NCI-H2081 (cell line): ENCODE measurements around the gene CPTP.
A peak's percentile ranks its signal among the peaks of the same experiment; 100 is the strongest.

Experiments
- DNase-seq, 2 experiments: peaks; one replicate each; lab custom pipeline; 2025; lab: John Stamatoyannopoulos, UW

The CPTP gene

GRCh38 chr1:1292442-1292779, 32.2 kb upstream of the CPTP start:
- no peak for DNase-seq

- DNase-seq = no peak
Observed at GRCh38 chr1:1292851-1293250, 31.8 kb upstream of the CPTP start.

- DNase-seq = no peak
Observed at GRCh38 chr1:1293263-1294249, 31.0 kb upstream of the CPTP start.

GRCh38 chr1:1294250-1294890, 30.2 kb upstream of the CPTP start:
- DNase-seq = no peak

GRCh38 chr1:1295154-1295923, 29.3 kb upstream of the CPTP start:
- no peak for DNase-seq

DNA sequence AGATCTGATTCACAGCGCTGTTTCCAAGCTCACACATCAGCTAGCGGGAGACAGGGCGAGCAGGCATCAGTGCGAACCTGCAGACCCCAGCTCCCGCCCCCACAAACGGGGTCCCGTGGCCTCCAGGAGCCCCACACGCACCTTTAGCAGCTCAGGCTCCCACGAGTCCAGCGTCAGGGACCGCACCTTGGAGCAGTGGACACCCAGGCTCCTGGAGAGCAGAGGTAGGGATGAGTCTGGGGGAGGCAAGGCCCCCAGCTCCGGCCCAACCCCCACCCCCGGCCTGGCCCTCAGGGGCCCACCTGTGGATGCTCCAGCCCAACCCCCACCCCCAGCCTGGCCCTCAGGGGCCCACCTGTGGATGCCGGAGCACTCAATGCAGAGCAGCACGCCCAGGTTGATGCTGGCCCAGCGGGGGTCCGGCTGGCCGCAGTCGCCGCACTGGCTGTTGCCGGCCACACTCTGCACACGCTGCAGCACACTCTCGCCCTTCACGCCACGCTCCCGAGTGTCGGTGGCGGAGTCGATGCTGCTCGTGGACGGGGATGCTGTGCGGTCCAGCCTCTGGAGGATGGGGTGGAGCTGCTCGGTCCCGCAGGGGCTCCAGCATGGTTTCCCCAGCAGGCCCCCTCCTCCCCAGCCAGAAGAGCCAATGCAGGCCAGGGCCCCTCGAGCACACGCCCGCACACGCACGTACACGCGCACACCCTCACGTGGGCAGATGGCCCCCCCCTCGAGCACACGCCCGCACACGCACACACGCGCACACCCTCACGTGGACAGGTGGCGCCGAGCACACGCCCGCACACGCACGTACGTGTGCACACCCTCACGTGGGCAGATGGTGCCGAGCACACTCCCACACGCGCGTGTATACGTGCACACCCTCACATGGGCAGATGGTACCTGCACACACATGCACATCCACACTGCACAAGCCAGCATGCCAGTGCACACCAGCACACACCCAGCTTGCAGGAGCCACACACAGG, 28.2 kb upstream of the CPTP start:
- no peak for DNase-seq

DNA sequence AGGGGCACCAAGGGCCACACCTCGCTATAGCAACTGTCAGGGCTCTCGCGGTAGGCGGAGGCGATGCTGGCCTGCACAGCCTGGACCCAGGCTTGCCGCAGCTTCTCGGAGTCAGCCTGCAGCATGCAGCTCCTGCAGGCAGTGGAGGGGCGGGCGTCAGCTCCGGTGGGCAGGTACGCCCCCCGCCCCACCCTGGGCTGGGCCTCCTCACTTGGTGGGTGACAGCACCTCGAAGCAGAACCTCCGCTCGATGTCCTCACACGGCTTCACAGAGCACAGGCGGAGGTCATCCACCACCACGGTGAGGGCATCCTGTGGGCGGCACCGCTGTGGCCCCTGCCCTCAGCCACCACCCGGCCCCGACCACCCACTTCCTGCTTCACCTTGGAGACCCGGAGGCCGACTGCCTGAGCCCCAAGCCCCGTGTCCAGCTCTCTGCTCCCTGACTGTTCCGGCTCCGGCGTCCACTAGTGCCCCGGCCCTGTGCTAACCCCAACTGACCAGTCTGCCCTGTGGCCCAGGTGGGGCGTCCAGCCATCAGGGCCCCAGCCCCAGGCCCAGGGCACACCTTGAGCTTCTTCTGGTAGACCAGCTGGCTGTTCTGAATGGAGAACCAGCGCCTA, 26.7 kb upstream of the CPTP start:
- no peak for DNase-seq

DNA sequence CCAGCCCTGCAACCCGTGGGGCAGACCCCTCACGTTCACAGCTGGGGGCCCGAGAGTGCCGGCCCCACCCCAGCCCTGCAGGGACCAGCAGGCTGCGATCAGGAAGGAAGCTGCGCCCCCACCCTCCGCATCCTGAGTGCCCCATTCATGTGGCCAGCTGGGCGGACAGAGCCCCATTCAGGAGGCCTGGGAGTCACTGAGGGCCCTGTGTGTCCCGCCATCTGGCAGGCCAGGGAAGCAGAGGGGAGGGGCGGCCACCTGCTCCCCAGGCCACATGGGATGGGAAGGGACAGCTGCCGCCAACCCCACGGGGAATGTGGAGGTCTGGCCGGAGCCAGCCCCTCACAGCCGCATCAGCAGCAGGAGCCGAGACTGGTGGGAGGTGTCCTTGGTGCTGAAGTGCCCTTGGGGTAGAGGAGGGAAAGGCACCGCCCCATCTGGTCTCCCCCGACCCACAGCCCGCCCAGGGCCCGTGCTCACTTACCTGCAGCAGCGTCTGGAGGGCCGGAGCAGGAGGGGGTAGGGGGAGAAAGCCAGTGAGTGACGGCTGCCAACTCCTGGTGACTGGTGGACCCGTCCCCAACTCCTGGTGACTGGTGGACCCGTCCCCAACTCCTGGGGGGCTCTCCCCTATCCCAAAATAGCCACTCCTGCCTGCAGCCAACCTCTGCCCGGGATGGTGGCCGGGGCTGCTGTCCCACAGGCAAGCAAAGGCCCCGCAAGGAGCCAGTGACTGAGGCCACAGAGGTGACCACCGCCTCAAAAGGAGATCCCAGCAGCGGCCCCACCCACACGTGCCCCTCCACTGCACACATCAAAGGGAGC, 25.5 kb upstream of the CPTP start:
- DNase-seq = no peak

- DNase-seq = peak in 1 of 2 experiments; percentile 26
Observed at GRCh38 chr1:1299686-1300351, 24.8 kb upstream of the CPTP start.

GRCh38 chr1:1300352-1300739, 24.3 kb upstream of the CPTP start:
- DNase-seq = no peak

GRCh38 chr1:1302006-1302430, 22.6 kb upstream of the CPTP start:
- no peak for DNase-seq

GRCh38 chr1:1302951-1303509, 21.6 kb upstream of the CPTP start:
- no peak for DNase-seq

DNA sequence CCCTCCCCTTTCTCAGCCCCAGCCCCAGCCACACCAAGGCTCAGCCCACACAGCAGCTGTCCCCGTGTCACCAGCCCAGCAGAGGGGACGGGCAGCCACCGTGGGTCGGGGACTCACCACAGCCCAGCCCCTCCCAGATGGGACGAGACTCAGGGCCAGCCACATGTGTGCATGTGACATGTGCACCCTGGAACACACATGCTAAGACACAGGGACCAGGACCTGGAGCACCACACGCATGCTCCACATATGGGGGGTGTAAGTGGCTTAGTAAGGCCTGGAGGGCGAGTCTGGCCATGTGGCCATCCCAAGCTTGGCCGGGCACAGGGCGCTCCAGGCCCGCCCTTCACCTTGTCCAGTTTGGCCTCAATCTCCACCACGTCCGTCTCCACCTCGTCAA, 20.9 kb upstream of the CPTP start:
- no peak for DNase-seq

DNA sequence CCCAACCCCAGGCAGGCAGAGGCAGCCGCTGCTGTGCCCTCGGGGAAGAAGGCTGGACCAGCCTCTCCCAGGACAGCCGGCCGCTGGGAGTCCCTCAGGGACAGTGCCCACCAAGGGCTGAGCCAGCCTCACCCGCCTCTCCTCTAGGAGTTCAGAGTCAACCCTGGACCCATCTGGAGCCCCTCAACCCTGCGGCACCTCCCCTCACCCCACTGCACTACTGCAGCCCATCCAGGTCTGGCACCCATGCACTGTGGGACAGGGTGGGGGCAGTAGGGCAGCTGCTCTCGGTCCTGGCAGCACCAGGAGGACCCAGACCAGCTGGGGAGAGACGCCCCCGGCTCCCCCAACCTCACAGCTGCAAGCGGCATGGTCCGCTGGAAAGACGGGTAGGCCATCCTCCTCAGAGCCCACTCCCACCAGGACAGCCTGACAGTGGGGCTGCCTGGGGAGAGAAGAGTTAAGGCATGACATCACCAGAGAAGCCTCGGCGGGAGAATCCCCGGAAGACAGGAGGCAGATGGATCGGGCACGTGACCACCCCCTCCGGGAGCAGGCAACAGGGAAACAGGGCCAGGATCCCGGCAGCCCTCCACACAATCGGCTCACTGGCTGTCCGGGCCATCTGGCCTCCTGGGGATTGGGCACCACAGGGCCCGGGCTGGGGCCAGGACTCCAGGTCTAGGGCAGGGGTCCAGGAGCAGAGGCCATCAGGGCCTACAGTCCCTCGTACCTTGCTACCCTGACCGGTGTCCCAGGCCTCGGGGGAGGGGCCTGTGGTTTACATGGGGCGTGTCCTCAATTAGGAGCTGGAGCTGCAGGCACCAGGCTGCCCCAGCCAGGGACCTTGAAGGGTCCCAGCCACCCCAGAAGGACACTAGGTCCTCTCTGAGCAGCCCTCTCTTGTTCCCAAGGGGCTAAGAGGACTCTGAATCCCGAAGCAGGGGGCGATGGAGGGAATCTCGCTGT, 20.0 kb upstream of the CPTP start:
- DNase-seq = peak; percentile 60 to 74

GRCh38 chr1:1305300-1306069, 19.1 kb upstream of the CPTP start:
- DNase-seq = peak in 1 of 2 experiments; percentile 53

GRCh38 chr1:1306070-1306660, 18.4 kb upstream of the CPTP start:
- DNase-seq = peak in 1 of 2 experiments; percentile 32
